ENCODE results near the gene PTMS.

Gene PTMS

GRCh38 chr12:6790496-6791150, 24.5 kb downstream of the PTMS start:
- DNase-seq = no peak

GRCh38 chr12:6791931-6792520, 25.9 kb downstream of the PTMS start:
- DNase-seq = peak; percentile 47

- DNase-seq = peak; percentile 62
Measured at GRCh38 chr12:6792522-6793201, 26.5 kb downstream of the PTMS start.

- no peak for DNase-seq
Measured at GRCh38 chr12:6795088-6795487, 28.9 kb downstream of the PTMS start.

GRCh38 chr12:6796576-6796975, 30.4 kb downstream of the PTMS start:
- DNase-seq = no peak

GRCh38 chr12:6799147-6799546, 33.0 kb downstream of the PTMS start:
- no peak for DNase-seq

- DNase-seq = no peak
Measured at GRCh38 chr12:6807170-6807569, 41.0 kb downstream of the PTMS start.

- no peak for DNase-seq
Measured at GRCh38 chr12:6809056-6809455, 42.9 kb downstream of the PTMS start.

- peak; percentile 56 for DNase-seq
Measured at GRCh38 chr12:6810758-6811157, 44.6 kb downstream of the PTMS start.

- no peak for DNase-seq
Measured at GRCh38 chr12:6813363-6813762, 47.2 kb downstream of the PTMS start.

- no peak for DNase-seq
Measured at GRCh38 chr12:6816598-6816997, 50.4 kb downstream of the PTMS start.

- DNase-seq = no peak
Measured at GRCh38 chr12:6817098-6817497, 50.9 kb downstream of the PTMS start.

- DNase-seq = no peak
Measured at GRCh38 chr12:6817662-6818157, 51.5 kb downstream of the PTMS start.

- DNase-seq = peak; percentile 68
Measured at GRCh38 chr12:6818222-6818621, 52.1 kb downstream of the PTMS start.

GRCh38 chr12:6818645-6819044, 52.5 kb downstream of the PTMS start:
- no peak for DNase-seq

- DNase-seq = peak; percentile 60
Measured at GRCh38 chr12:6819106-6820030, 53.2 kb downstream of the PTMS start.

GRCh38 chr12:6820166-6820565, 54.0 kb downstream of the PTMS start:
- peak; percentile 51 for DNase-seq

Data from islet precursor cell (in vitro differentiated cells).